Measurements from ENCODE around the gene RAB38.

DNA sequence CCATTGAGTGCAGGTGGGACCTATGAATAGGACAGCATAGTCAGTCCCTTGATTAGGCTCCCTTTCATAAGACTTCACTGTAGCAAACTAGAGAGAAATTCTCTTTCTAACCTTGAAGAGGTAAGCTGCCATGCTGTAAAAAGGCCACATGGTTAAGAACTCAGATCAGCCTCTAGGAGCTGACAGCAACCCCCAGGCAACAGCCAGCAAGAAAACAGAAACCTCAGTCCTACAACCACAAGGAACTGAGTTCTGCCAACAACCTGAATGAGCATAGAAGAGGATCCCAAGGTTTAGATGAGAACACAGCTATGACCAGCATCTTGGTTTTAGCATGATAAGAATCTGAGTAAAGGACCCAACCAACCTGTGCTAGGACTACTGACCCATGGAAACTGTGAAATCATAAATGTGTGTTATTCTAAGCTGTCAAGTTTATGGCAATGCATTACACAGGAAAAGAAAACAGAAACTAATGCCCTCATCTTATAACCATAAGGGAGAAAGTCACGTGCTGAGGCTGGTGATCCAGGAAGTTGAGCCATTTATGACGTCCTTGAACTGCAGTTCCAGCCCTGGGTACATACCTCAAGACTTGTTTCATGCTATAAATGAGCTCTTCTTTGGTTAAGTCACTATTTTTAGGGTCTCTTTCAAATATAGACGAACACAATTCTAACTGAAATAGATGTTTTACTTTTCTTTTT is 43.3 kb downstream of the RAB38 start:
- no peak for TF ChIP-seq RAD21 (IDR thresholded peaks at IDR 0.05; ENCODE audit: low read depth)
- TF ChIP-seq, protein P1, sequence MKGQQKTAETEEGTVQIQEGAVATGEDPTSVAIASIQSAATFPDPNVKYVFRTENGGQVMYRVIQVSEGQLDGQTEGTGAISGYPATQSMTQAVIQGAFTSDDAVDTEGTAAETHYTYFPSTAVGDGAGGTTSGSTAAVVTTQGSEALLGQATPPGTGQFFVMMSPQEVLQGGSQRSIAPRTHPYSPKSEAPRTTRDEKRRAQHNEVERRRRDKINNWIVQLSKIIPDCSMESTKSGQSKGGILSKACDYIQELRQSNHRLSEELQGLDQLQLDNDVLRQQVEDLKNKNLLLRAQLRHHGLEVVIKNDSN (IDR thresholded peaks at IDR 0.05): no peak
- TF ChIP-seq, protein P2, sequence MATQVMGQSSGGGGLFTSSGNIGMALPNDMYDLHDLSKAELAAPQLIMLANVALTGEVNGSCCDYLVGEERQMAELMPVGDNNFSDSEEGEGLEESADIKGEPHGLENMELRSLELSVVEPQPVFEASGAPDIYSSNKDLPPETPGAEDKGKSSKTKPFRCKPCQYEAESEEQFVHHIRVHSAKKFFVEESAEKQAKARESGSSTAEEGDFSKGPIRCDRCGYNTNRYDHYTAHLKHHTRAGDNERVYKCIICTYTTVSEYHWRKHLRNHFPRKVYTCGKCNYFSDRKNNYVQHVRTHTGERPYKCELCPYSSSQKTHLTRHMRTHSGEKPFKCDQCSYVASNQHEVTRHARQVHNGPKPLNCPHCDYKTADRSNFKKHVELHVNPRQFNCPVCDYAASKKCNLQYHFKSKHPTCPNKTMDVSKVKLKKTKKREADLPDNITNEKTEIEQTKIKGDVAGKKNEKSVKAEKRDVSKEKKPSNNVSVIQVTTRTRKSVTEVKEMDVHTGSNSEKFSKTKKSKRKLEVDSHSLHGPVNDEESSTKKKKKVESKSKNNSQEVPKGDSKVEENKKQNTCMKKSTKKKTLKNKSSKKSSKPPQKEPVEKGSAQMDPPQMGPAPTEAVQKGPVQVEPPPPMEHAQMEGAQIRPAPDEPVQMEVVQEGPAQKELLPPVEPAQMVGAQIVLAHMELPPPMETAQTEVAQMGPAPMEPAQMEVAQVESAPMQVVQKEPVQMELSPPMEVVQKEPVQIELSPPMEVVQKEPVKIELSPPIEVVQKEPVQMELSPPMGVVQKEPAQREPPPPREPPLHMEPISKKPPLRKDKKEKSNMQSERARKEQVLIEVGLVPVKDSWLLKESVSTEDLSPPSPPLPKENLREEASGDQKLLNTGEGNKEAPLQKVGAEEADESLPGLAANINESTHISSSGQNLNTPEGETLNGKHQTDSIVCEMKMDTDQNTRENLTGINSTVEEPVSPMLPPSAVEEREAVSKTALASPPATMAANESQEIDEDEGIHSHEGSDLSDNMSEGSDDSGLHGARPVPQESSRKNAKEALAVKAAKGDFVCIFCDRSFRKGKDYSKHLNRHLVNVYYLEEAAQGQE (IDR thresholded peaks at IDR 0.05; ENCODE audit: low read depth): no peak
- no peak for TF ChIP-seq FOXM1 (IDR thresholded peaks at IDR 0.05; ENCODE audit: borderline replicate concordance, low read depth)
- TF ChIP-seq CREB1 (IDR thresholded peaks at IDR 0.05; ENCODE audit: low read depth): no peak
- TF ChIP-seq YY1 (IDR thresholded peaks at IDR 0.05; ENCODE audit: low read depth): no peak
- no peak for TF ChIP-seq EGR1 (IDR thresholded peaks at IDR 0.05)
- TF ChIP-seq, protein P3, sequence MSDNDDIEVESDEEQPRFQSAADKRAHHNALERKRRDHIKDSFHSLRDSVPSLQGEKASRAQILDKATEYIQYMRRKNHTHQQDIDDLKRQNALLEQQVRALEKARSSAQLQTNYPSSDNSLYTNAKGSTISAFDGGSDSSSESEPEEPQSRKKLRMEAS (IDR thresholded peaks at IDR 0.05): no peak
- no peak for TF ChIP-seq EP300 (IDR thresholded peaks at IDR 0.05; ENCODE audit: borderline replicate concordance)
- no peak for TF ChIP-seq TEAD4 (IDR thresholded peaks at IDR 0.05)
- TF ChIP-seq TAF1 (IDR thresholded peaks at IDR 0.05; ENCODE audit: low read depth): no peak
- no peak for TF ChIP-seq TCF12 (IDR thresholded peaks at IDR 0.05; ENCODE audit: low read depth)
- no peak for TF ChIP-seq CEBPB (IDR thresholded peaks at IDR 0.05)

Measured in Ishikawa (cell line).